SHP77 (cell line): ENCODE results near the gene TMEM260.
A peak's percentile ranks its signal among the peaks of the same experiment; 100 is the strongest.
"Not testable (repeated sequence)": the region's sequence is repeated elsewhere in the genome, so short reads cannot be mapped to it uniquely, and the experiment has no call there.

Experiments used
- DNase-seq, 2 experiments: peaks; one replicate each; lab custom pipeline; 2025; lab: John Stamatoyannopoulos, UW

Gene TMEM260

GRCh38 chr14:56676042-56676441, 96.4 kb downstream of the TMEM260 start:
- DNase-seq: no peak

GRCh38 chr14:56678838-56679237, 99.2 kb downstream of the TMEM260 start:
- DNase-seq: no peak

GRCh38 chr14:56686416-56686815, 106.8 kb downstream of the TMEM260 start:
- DNase-seq: peak; percentile 22 to 32

GRCh38 chr14:56687123-56687522, 107.5 kb downstream of the TMEM260 start:
- no peak for DNase-seq

GRCh38 chr14:56694609-56695008, 115.0 kb downstream of the TMEM260 start:
- DNase-seq: no peak

GRCh38 chr14:56695216-56695615, 115.6 kb downstream of the TMEM260 start:
- not testable (repeated sequence) for DNase-seq
